ENCODE data around the gene YY1.

The YY1 gene

GRCh38 chr14:100317912-100318808, 79.2 kb downstream of the YY1 start:
- peak; percentile 51 for DNase-seq (ENCODE audit: low spot score)

- no peak for DNase-seq (ENCODE audit: low spot score)
These were observed 81.4 kb downstream of the YY1 start for GRCh38 chr14:100320157-100320856.

- no peak for DNase-seq (ENCODE audit: low spot score)
These were observed 82.7 kb downstream of the YY1 start for GRCh38 chr14:100321473-100322137.

GRCh38 chr14:100322138-100322957, 83.4 kb downstream of the YY1 start:
- DNase-seq (ENCODE audit: low spot score): no peak

DNA sequence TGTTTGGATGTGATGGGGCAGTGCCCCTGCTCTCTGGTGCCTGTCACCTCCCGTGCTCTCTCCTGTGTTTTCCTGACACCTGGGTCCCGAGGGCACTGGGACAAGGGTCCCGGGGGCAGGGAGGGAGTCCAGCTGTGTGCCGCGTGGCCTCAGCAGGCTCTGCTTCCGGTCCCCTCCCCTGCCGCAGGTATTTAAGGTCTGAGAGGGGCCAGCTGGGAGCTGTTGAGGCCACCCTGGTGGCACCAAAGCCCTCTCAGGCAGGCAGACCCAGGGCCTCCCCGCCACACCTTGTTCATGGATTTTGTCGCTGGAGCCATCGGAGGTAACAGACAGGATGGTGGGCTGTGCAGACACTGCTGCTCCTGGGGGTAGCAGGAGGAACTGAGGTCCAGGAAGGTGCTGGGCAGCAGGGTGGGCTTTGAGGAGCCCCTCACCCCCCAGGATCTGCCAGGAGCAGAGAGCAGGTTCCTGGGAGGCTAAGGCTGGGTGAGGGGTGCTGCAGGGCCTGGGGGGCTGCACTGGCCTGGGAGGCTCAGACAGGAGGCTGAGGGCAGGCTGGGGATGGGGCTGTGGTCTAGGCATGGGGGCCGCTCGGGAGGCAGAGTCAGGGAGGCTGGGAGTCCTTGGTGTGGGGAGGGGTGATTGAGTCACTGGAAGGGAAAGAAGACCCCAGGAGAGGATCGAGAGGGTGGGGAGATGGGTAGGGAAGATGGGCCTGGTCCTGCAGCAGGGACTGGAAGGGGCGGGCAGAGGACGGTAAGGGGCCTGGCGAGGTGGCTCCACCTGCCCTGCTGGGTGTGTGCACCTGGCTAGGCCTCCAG, 84.4 kb downstream of the YY1 start, which contains the start of gene SLC25A47:
Gene SLC25A47 (plus strand): TSS at position 219 of the 821 bp plus-strand sequence. CDS start 76 bp downstream, at position 295.
- no peak for DNase-seq (ENCODE audit: low spot score)

- no peak for DNase-seq (ENCODE audit: low spot score)
These were observed 85.0 kb downstream of the YY1 start for GRCh38 chr14:100323942-100324307.

GRCh38 chr14:100325231-100325632, 86.3 kb downstream of the YY1 start:
- DNase-seq (ENCODE audit: low spot score): no peak

- DNase-seq (ENCODE audit: low spot score): no peak
These were observed 87.0 kb downstream of the YY1 start for GRCh38 chr14:100325958-100326357.

DNA sequence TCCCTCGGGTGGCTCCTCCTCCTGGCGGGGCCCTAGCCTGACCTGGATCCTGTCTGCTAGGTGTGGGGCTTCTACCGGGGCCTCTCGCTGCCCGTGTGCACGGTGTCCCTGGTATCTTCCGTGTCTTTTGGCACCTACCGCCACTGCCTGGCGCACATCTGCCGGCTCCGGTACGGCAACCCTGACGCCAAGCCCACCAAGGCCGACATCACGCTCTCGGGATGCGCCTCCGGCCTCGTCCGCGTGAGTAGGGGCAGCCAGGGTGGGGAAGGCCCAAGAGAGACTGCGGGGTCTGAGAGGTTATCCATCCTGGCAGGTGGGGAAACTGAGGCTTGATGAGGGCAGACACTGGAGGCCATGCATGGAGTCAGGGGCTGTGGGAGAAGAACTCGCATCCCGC, 88.2 kb downstream of the YY1 start:
- no peak for DNase-seq (ENCODE audit: low spot score)

DNA sequence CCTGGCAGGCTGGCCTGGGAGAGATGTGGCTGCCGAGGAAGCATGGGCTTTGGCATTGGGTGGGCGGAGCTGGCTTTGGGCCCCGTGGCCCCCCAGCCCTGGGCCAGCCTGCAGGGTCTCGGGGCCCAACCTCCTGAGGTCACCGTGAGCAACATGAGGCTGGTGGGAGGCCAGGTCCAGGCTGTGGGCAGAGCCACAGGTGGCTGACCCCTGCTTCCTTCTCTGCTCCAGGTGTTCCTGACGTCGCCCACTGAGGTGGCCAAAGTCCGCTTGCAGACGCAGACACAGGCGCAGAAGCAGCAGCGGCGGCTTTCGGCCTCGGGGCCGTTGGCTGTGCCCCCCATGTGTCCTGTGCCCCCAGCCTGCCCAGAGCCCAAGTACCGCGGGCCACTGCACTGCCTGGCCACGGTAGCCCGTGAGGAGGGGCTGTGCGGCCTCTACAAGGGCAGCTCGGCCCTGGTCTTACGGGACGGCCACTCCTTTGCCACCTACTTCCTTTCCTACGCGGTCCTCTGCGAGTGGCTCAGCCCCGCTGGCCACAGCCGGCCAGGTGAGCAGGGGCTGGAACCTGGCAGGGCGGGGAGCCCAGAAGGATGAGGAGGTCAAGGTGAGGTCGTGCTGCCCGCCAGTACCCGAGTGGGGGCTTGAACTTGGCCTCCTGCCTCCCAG, 89.7 kb downstream of the YY1 start:
- DNase-seq (ENCODE audit: low spot score): no peak

DNA sequence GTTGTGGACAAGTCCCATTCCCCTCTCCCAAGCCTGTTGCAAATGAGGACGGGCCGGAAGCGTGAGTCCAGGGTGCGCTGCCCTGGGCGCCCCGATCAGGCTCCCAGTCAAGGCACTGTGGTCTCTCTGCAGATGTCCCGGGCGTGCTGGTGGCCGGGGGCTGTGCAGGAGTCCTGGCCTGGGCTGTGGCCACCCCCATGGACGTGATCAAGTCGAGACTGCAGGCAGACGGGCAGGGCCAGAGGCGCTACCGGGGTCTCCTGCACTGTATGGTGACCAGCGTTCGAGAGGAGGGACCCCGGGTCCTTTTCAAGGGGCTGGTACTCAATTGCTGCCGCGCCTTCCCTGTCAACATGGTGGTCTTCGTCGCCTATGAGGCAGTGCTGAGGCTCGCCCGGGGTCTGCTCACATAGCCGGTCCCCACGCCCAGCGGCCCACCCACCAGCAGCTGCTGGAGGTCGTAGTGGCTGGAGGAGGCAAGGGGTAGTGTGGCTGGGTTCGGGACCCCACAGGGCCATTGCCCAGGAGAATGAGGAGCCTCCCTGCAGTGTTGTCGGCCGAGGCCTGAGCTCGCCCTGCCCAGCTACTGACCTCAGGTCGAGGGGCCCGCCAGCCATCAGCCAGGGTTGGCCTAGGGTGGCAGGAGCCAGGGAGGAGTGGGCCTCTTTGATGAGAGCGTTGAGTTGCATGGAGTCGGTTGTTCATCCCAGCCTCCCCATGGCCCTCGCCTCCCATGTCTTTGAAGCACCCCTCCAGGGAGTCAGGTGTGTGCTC, 90.5 kb downstream of the YY1 start:
- DNase-seq (ENCODE audit: low spot score): no peak

DNA sequence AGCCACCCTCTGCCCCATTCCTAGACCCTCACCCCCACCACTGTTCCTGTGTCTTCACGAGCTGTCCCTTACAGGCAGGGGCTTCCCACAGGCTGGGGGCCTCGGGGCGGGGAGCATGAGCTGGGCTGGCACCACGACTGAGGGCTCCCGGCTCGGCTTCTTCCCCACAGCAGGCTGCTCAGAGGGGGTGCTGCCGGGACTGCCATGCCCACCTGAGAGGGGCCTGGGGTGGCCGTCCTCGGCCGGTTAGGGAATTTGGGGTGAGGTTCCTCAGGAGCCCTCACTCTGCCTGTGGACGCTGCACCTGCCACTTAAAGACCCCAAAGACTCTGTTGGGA, 91.0 kb downstream of the YY1 start:
- DNase-seq (ENCODE audit: low spot score): no peak

- no peak for DNase-seq (ENCODE audit: low spot score)
These were observed 91.5 kb downstream of the YY1 start for GRCh38 chr14:100330388-100330931.

DNA sequence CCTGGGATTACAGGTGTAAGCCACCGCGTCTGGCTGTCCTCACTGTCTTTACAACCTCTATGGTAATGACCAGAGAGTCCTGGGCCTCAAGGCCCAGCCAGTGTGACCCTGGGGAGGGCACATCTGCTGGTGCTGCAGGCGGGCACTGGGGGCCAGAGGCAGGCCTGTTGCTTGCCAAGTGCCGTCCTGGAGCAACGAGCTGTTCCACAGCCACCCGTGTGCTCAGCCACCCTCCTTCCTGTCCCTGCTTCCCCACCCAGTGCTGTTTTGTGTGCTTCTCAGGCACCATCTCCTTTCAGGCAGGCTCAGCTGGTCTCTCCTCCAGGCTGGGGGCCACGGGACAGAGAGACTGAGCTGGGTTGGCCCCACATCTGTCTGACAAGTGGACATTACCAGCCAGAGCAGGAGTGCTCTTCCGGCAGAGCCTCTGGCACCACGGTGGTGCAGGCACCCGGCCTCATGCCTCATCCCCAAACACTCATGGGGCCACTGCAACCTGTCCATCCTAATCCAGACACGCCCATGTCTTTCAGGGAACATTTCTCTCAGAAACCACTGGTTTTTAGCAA, 93.2 kb downstream of the YY1 start:
- DNase-seq (ENCODE audit: low spot score): no peak
